ENCODE results near the gene DNAH17.

DNAH17 gene

GRCh38 chr17:78411241-78411857 lies 165.8 kb downstream of the DNAH17 start:
- no peaks in the 10 kb centered on the region for H3K36me3 ChIP-seq (ENCODE audit: control insufficient read depth, insufficient read depth, low read length)
- H2AFZ ChIP-seq: no peak overlapping the region
- no peak overlapping the region for H3K4me2 ChIP-seq (ENCODE audit: low read length)
- H3K4me3 ChIP-seq (ENCODE audit: low read depth, low read length): no peak overlapping the region
- H3K27ac ChIP-seq: no peak overlapping the region
- no peaks in the 10 kb centered on the region for H3K27me3 ChIP-seq (ENCODE audit: control insufficient read depth, insufficient read depth, low read length)
- peaks cover 31% of the 10 kb centered on the region for H3K79me2 ChIP-seq
- no peaks in the 10 kb centered on the region for H3K9me3 ChIP-seq (ENCODE audit: control insufficient read depth, low read length)
- no peak for TF ChIP-seq CTCF (IDR thresholded peaks at IDR 0.05)
- no peak overlapping the region for H3K9ac ChIP-seq
- peaks cover 3% of the 10 kb centered on the region for H3K4me1 ChIP-seq

- H3K36me3 ChIP-seq (ENCODE audit: control insufficient read depth, insufficient read depth, low read length): no peaks in the 10 kb centered on the region
- no peak for TF ChIP-seq CTCF (IDR thresholded peaks at IDR 0.05)
- no peak overlapping the region for H3K4me2 ChIP-seq (ENCODE audit: low read length)
- H3K27ac ChIP-seq: no peak overlapping the region
- H2AFZ ChIP-seq: no peak overlapping the region
- H3K4me1 ChIP-seq: peaks cover 3% of the 10 kb centered on the region
- H3K27me3 ChIP-seq (ENCODE audit: control insufficient read depth, insufficient read depth, low read length): no peaks in the 10 kb centered on the region
- no peaks in the 10 kb centered on the region for H3K9me3 ChIP-seq (ENCODE audit: control insufficient read depth, low read length)
- H3K9ac ChIP-seq: no peak overlapping the region
- H3K4me3 ChIP-seq (ENCODE audit: low read depth, low read length): no peak overlapping the region
- H3K79me2 ChIP-seq: peaks cover 50% of the 10 kb centered on the region
Measured at GRCh38 chr17:78409191-78409928, 167.8 kb downstream of the DNAH17 start.

GRCh38 chr17:78408476-78409050 lies 168.6 kb downstream of the DNAH17 start:
- Histone ChIP-seq H3K36me3 (ENCODE audit: control insufficient read depth, insufficient read depth, low read length) (no peaks in the 10 kb centered on the region), H3K9me3 (ENCODE audit: control insufficient read depth, low read length) (no peaks in the 10 kb centered on the region), H3K79me2 (peaks cover 53% of the 10 kb centered on the region), H3K4me3 (ENCODE audit: low read depth, low read length) (no peak overlapping the region), H2AFZ (no peak overlapping the region), H3K27ac (no peak overlapping the region), H3K4me2 (ENCODE audit: low read length) (no peak overlapping the region), H3K9ac (no peak overlapping the region), H3K27me3 (ENCODE audit: control insufficient read depth, insufficient read depth, low read length) (no peaks in the 10 kb centered on the region), H3K4me1 (peaks cover 3% of the 10 kb centered on the region)
- no peak for TF ChIP-seq CTCF (IDR thresholded peaks at IDR 0.05)

GRCh38 chr17:78407387-78408000 lies 169.7 kb downstream of the DNAH17 start:
- Histone ChIP-seq H3K9me3 (ENCODE audit: control insufficient read depth, low read length) (no peaks in the 10 kb centered on the region), H3K4me1 (peaks cover 3% of the 10 kb centered on the region), H3K36me3 (ENCODE audit: control insufficient read depth, insufficient read depth, low read length) (no peaks in the 10 kb centered on the region), H3K4me3 (ENCODE audit: low read depth, low read length) (no peak overlapping the region), H3K4me2 (ENCODE audit: low read length) (no peak overlapping the region), H3K27ac (no peak overlapping the region), H3K27me3 (ENCODE audit: control insufficient read depth, insufficient read depth, low read length) (no peaks in the 10 kb centered on the region), H2AFZ (no peak overlapping the region), H3K9ac (no peak overlapping the region), H3K79me2 (peaks cover 56% of the 10 kb centered on the region)
- TF ChIP-seq CTCF (IDR thresholded peaks at IDR 0.05): no peak
